Gastrocnemius medialis (tissue), 4 donors: ENCODE results near the gene RASSF6.

Experiments used
- POLR2A ChIP-seq, 2 donors: fragments of 450-650 bp; IDR thresholded peaks; one replicate each; pipeline ENCODE4 v1.6.1; 2017; ENCODE audit warnings: antibody characterized with exemption in 2 of 2, mild to moderate bottlenecking in 2 of 2, moderate library complexity in 2 of 2
- TF ChIP-seq, protein P1 (sequence below), 5 experiments: fragments of 450-650 bp in 3 of 5; fragments of 200-600 bp in 2 of 5; sonication (generic) in 2 of 5; IDR thresholded peaks in 4 of 5; conservative IDR thresholded peaks in 1 of 5; 1 replicate in 4 of 5; 2 replicates in 1 of 5; pipeline ENCODE4 v1.5.1; 2016 to 2019; ENCODE audit warnings: antibody characterized with exemption in 5 of 5, mild to moderate bottlenecking in 3 of 5, moderate library complexity in 3 of 5

DNA sequence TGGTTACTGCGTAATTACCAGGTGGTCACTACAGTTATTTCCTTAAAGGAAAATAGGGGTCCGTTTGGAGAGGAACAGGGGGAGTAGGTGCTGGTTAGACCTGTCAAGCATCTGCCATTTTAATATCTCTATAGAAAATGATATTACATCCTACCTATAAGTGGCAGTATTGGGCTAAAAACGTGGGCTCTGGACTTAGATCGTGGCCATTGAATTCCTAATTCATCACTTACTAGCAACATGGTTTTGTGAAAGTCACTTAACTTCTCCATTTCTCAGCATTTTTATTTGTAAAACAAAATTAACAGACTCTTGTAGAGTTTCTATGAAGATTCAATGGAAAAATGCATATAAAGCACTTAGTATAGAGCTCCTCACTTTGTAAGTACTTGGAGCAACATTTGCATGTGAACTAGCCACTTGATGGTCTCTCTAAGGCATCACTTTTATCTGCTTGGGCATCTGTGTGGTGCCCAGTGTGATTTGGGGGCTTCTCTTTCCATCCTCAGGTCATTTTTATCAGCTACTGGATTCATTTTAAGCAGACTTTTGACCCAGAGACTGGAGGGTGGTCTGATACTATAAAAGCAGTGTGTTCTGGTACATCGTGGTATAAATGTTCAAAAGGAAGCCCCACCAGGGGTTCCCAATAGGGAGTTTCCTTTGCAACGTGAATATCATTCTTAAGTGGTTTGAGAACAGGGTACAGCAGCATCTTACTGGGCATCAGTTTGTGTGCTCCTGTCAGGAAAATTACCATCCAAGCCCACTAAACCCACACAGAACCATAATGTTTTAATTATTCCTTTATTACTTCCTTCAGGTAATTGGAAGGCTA is 42.7 kb upstream of the RASSF6 start:
- TF ChIP-seq, protein P1, sequence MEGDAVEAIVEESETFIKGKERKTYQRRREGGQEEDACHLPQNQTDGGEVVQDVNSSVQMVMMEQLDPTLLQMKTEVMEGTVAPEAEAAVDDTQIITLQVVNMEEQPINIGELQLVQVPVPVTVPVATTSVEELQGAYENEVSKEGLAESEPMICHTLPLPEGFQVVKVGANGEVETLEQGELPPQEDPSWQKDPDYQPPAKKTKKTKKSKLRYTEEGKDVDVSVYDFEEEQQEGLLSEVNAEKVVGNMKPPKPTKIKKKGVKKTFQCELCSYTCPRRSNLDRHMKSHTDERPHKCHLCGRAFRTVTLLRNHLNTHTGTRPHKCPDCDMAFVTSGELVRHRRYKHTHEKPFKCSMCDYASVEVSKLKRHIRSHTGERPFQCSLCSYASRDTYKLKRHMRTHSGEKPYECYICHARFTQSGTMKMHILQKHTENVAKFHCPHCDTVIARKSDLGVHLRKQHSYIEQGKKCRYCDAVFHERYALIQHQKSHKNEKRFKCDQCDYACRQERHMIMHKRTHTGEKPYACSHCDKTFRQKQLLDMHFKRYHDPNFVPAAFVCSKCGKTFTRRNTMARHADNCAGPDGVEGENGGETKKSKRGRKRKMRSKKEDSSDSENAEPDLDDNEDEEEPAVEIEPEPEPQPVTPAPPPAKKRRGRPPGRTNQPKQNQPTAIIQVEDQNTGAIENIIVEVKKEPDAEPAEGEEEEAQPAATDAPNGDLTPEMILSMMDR (IDR thresholded peaks at IDR 0.05 in 4 of 5, conservative IDR thresholded peaks at IDR 0.05 in 1 of 5) = peak; percentile 16 to 49 (median 32)
- no peak for TF ChIP-seq POLR2A (IDR thresholded peaks at IDR 0.05)
